WTC11 (cell line): ENCODE data around the gene PDC. TPM values are rescaled to one million over a fixed set of nuclear protein-coding genes. Genes with fewer than 3 reads are reported as not detected.

Source experiments
- ATAC-seq: fragments of 200-7000 bp; cut with Tn5 transposase; 2 replicates; pipeline ENCODE4 v1.10.0; 2021; ENCODE audit warnings: mild to moderate bottlenecking, moderate library complexity
- CTCF ChIA-PET: fragments of 300-600 bp; sonication (Branson Sonifier 250); formaldehyde crosslinking; loops from one replicate; lab custom pipeline; 2021; ENCODE audit warnings: antibody characterized with exemption; lab: Charles Lee
- POLR2A ChIA-PET: fragments of 350-600 bp; sonication (Branson Sonifier 250); formaldehyde crosslinking; loops from one replicate; lab custom pipeline; 2021; ENCODE audit warnings: antibody characterized with exemption; lab: Charles Lee
- DNase-seq: peaks from one replicate; pipeline ENCODE4 v3.0.0; 2021; ENCODE audit warnings: low spot score
- H3K27ac Mint-ChIP-seq: 2 replicates; pipeline ENCODE4 v1.8.0; 2021; ENCODE audit warnings: mixed read lengths
- H3K27me3 Mint-ChIP-seq: 2 replicates; pipeline ENCODE4 v1.8.0; 2021; ENCODE audit warnings: low read depth, mild to moderate bottlenecking, moderate library complexity, mixed read lengths
- H3K36me3 Mint-ChIP-seq: 2 replicates; pipeline ENCODE4 v1.8.0; 2021; ENCODE audit warnings: mixed read lengths
- H3K4me1 Mint-ChIP-seq: 2 replicates; pipeline ENCODE4 v1.8.0; 2022; ENCODE audit warnings: mixed read lengths
- H3K4me3 Mint-ChIP-seq: 2 replicates; pipeline ENCODE4 v1.8.0; 2021; ENCODE audit warnings: mild to moderate bottlenecking, moderate library complexity, mixed read lengths
- H3K9me3 Mint-ChIP-seq: 2 replicates; pipeline ENCODE4 v1.8.0; 2021; ENCODE audit warnings: mixed read lengths
- ATF1 ChIP-seq: sonication (generic); formaldehyde crosslinking; IDR thresholded peaks from 2 replicates; pipeline ENCODE4 v1.8.1; 2023; ENCODE audit warnings: mild to moderate bottlenecking, moderate library complexity, missing genetic modification reagents
- CBFB ChIP-seq: sonication (generic); formaldehyde crosslinking; IDR thresholded peaks from 2 replicates; pipeline ENCODE4 v1.8.1; 2022; ENCODE audit warnings: mild to moderate bottlenecking, low read depth, missing genetic modification reagents
- GRHL2 ChIP-seq: fragments of 250-450 bp; sonication (Bioruptor Pico); IDR thresholded peaks from 2 replicates; pipeline ENCODE4 v1.8.0; 2022; ENCODE audit warnings: mild to moderate bottlenecking, moderate library complexity; ENCODE audit not compliant: insufficient replicate concordance, severe bottlenecking
- KAT7 ChIP-seq: sonication (generic); formaldehyde crosslinking; IDR thresholded peaks from 2 replicates; pipeline ENCODE4 v1.8.1; 2023; ENCODE audit warnings: missing genetic modification reagents, mild to moderate bottlenecking, borderline replicate concordance
- NFATC4 ChIP-seq: fragments of 250-450 bp; sonication (Bioruptor Pico); IDR thresholded peaks from 2 replicates; pipeline ENCODE4 v1.9.0; 2021; ENCODE audit warnings: mild to moderate bottlenecking
- PRRX2 ChIP-seq: fragments of 250-450 bp; sonication (Bioruptor Pico); IDR thresholded peaks from 2 replicates; pipeline ENCODE4 v1.8.0; 2021; ENCODE audit warnings: mild to moderate bottlenecking
- SMAD4 ChIP-seq: sonication (generic); formaldehyde crosslinking; IDR thresholded peaks from 2 replicates; pipeline ENCODE4 v1.8.0; 2022; ENCODE audit warnings: mild to moderate bottlenecking, missing genetic modification reagents
- ZNF121 ChIP-seq: sonication (generic); formaldehyde crosslinking; IDR thresholded peaks from 2 replicates; pipeline ENCODE4 v1.8.0; 2023; ENCODE audit warnings: missing genetic modification reagents
- ZNF232 ChIP-seq: sonication (generic); formaldehyde crosslinking; IDR thresholded peaks from 2 replicates; pipeline ENCODE4 v1.8.0; 2022; ENCODE audit warnings: mild to moderate bottlenecking, missing genetic modification reagents
- ZNF396 ChIP-seq: fragments of 250-450 bp; sonication (Bioruptor Pico); IDR thresholded peaks from 2 replicates; pipeline ENCODE4 v1.8.0; 2021; ENCODE audit warnings: mild to moderate bottlenecking, moderate library complexity, borderline replicate concordance
- total RNA-seq: library from RNA; stranded (reverse); gene quantifications from 3 replicates; pipeline ENCODE4 v1.2.3, GENCODE V29; 2021
- TF ChIP-seq, protein P1 (sequence below): sonication (generic); formaldehyde crosslinking; IDR thresholded peaks from 2 replicates; pipeline ENCODE4 v1.8.0; 2023; ENCODE audit warnings: missing genetic modification reagents, mild to moderate bottlenecking, borderline replicate concordance
- TF ChIP-seq, protein P2 (sequence below): fragments of 250-450 bp; sonication (Bioruptor Pico); IDR thresholded peaks from 2 replicates; pipeline ENCODE4 v1.9.0; 2021; ENCODE audit warnings: mild to moderate bottlenecking
- TF ChIP-seq, protein P3 (sequence below): sonication (generic); formaldehyde crosslinking; IDR thresholded peaks from 2 replicates; pipeline ENCODE4 v1.8.1; 2023; ENCODE audit warnings: mild to moderate bottlenecking, missing genetic modification reagents, borderline replicate concordance
- TF ChIP-seq, protein P4 (sequence below): fragments of 250-450 bp; sonication (Bioruptor Pico); IDR thresholded peaks from 2 replicates; pipeline ENCODE4 v1.9.0; 2021; ENCODE audit warnings: moderate library complexity, mild to moderate bottlenecking, inconsistent platforms, borderline replicate concordance
- TF ChIP-seq, protein P5 (sequence below): sonication (generic); formaldehyde crosslinking; IDR thresholded peaks from 2 replicates; pipeline ENCODE4 v1.8.1; 2023; ENCODE audit warnings: mild to moderate bottlenecking, moderate library complexity, missing genetic modification reagents
- TF ChIP-seq, protein P6 (sequence below): sonication (generic); formaldehyde crosslinking; IDR thresholded peaks from 2 replicates; pipeline ENCODE4 v1.8.0; 2023; ENCODE audit warnings: mild to moderate bottlenecking, missing genetic modification reagents
- TF ChIP-seq, protein P7 (sequence below): sonication (generic); formaldehyde crosslinking; IDR thresholded peaks from 2 replicates; pipeline ENCODE4 v1.8.0; 2022; ENCODE audit warnings: mild to moderate bottlenecking, missing genetic modification reagents
- TF ChIP-seq, protein P8 (sequence below): sonication (generic); formaldehyde crosslinking; IDR thresholded peaks from 2 replicates; pipeline ENCODE4 v1.8.1; 2022; ENCODE audit warnings: low read depth, mild to moderate bottlenecking, moderate library complexity, missing genetic modification reagents, borderline replicate concordance

The PDC gene
- total RNA-seq, 1 experiment from 2014 or later, result not detected

DNA sequence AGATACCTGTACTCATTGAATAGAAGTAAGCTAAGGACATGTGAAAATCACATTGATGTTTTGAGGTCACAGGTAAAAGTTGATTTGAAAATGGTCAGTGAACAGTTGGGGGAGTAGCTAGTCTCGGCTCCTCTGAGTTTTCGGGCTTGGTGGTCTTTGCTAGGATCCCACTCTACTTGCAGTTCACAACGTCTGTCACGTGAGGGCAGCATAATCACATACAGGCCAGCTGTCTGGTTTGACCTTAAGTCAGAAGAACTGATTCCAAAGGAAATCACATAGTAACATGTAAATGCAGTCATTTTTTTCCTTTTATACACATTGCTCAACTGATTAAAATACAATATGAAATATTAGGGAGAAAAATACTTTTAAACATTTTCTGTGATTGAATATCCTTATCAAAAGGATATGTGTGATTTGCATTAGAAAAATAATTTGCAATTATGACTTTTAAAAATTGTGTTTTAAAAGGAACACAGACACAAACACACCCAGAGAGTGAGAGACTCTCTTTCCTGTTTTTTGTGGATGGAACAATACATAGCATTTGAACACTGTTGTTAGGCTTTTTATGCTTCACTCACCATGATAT lies 21.8 kb upstream of the PDC start (continued):
- TF ChIP-seq, protein P1, sequence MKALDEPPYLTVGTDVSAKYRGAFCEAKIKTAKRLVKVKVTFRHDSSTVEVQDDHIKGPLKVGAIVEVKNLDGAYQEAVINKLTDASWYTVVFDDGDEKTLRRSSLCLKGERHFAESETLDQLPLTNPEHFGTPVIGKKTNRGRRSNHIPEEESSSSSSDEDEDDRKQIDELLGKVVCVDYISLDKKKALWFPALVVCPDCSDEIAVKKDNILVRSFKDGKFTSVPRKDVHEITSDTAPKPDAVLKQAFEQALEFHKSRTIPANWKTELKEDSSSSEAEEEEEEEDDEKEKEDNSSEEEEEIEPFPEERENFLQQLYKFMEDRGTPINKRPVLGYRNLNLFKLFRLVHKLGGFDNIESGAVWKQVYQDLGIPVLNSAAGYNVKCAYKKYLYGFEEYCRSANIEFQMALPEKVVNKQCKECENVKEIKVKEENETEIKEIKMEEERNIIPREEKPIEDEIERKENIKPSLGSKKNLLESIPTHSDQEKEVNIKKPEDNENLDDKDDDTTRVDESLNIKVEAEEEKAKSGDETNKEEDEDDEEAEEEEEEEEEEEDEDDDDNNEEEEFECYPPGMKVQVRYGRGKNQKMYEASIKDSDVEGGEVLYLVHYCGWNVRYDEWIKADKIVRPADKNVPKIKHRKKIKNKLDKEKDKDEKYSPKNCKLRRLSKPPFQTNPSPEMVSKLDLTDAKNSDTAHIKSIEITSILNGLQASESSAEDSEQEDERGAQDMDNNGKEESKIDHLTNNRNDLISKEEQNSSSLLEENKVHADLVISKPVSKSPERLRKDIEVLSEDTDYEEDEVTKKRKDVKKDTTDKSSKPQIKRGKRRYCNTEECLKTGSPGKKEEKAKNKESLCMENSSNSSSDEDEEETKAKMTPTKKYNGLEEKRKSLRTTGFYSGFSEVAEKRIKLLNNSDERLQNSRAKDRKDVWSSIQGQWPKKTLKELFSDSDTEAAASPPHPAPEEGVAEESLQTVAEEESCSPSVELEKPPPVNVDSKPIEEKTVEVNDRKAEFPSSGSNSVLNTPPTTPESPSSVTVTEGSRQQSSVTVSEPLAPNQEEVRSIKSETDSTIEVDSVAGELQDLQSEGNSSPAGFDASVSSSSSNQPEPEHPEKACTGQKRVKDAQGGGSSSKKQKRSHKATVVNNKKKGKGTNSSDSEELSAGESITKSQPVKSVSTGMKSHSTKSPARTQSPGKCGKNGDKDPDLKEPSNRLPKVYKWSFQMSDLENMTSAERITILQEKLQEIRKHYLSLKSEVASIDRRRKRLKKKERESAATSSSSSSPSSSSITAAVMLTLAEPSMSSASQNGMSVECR (CRISPR knock-in tag), result no peak
- TF ChIP-seq, all 79 proteins: peak for 4

DNA sequence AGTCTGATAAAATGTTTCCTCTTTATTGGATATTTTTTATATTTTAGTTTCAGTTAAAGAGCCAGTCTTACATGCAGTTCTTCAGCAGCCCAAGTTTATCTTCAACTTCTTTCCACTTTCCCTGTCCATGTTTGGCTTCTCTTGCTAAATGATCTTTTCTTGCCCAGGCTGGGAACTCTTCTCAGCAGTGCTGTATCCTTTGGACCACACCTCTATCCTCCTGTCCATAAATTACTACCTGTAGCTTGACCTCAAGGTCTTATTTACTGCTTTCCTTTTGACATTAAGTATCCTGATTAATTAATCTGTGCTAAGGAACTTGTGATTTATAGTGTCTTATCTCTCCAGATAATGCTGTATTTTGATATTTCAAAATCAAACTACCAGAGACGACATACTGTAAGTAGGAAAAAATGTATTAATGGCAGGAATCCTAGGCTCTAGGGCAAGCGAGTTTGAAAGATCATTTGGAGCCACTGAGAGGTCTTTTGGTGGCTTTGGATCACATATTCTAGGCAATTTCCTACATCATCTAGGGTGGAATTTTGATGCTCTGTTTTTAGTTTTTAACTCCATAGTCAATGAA lies 20.5 kb upstream of the PDC start:
- Mint-ChIP-seq H3K27ac (no peak overlapping the region), H3K27me3 (no peaks in the 10 kb centered on the region), H3K4me3 (no peak overlapping the region), H3K9me3 (no peaks in the 10 kb centered on the region), H3K36me3 (no peaks in the 10 kb centered on the region), H3K4me1 (no peaks in the 10 kb centered on the region)
- ChIA-PET POLR2A (no interaction called here), CTCF (interaction anchor here (1.4 to 1.6 kb wide), 4 partner anchors 125 to 505 kb away, joined by 4 to 11 read pairs (median 6); partner anchors contain the start of gene PTGS2)
- DNase-seq (no peak), ATAC-seq (no peak)
- TF ChIP-seq, protein P2, sequence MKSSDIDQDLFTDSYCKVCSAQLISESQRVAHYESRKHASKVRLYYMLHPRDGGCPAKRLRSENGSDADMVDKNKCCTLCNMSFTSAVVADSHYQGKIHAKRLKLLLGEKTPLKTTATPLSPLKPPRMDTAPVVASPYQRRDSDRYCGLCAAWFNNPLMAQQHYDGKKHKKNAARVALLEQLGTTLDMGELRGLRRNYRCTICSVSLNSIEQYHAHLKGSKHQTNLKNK (CRISPR knock-in tag), result no peak
- TF ChIP-seq, protein P3, sequence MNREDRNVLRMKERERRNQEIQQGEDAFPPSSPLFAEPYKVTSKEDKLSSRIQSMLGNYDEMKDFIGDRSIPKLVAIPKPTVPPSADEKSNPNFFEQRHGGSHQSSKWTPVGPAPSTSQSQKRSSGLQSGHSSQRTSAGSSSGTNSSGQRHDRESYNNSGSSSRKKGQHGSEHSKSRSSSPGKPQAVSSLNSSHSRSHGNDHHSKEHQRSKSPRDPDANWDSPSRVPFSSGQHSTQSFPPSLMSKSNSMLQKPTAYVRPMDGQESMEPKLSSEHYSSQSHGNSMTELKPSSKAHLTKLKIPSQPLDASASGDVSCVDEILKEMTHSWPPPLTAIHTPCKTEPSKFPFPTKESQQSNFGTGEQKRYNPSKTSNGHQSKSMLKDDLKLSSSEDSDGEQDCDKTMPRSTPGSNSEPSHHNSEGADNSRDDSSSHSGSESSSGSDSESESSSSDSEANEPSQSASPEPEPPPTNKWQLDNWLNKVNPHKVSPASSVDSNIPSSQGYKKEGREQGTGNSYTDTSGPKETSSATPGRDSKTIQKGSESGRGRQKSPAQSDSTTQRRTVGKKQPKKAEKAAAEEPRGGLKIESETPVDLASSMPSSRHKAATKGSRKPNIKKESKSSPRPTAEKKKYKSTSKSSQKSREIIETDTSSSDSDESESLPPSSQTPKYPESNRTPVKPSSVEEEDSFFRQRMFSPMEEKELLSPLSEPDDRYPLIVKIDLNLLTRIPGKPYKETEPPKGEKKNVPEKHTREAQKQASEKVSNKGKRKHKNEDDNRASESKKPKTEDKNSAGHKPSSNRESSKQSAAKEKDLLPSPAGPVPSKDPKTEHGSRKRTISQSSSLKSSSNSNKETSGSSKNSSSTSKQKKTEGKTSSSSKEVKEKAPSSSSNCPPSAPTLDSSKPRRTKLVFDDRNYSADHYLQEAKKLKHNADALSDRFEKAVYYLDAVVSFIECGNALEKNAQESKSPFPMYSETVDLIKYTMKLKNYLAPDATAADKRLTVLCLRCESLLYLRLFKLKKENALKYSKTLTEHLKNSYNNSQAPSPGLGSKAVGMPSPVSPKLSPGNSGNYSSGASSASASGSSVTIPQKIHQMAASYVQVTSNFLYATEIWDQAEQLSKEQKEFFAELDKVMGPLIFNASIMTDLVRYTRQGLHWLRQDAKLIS (CRISPR knock-in tag), result no peak
- no peak for TF ChIP-seq PRRX2 (CRISPR knock-in tag)
- TF ChIP-seq ZNF396 (CRISPR knock-in tag), result no peak
- no peak for TF ChIP-seq CBFB (CRISPR knock-in tag)
- TF ChIP-seq, protein P4, sequence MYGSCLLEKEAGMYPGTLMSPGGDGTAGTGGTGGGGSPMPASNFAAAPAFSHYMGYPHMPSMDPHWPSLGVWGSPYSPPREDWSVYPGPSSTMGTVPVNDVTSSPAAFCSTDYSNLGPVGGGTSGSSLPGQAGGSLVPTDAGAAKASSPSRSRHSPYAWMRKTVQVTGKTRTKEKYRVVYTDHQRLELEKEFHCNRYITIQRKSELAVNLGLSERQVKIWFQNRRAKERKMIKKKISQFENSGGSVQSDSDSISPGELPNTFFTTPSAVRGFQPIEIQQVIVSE, result no peak
- no peak for TF ChIP-seq SMAD4 (CRISPR knock-in tag)
- no peak for TF ChIP-seq ZNF121 (CRISPR knock-in tag)
- TF ChIP-seq GRHL2 (CRISPR knock-in tag), result no peak
- TF ChIP-seq, protein P5, sequence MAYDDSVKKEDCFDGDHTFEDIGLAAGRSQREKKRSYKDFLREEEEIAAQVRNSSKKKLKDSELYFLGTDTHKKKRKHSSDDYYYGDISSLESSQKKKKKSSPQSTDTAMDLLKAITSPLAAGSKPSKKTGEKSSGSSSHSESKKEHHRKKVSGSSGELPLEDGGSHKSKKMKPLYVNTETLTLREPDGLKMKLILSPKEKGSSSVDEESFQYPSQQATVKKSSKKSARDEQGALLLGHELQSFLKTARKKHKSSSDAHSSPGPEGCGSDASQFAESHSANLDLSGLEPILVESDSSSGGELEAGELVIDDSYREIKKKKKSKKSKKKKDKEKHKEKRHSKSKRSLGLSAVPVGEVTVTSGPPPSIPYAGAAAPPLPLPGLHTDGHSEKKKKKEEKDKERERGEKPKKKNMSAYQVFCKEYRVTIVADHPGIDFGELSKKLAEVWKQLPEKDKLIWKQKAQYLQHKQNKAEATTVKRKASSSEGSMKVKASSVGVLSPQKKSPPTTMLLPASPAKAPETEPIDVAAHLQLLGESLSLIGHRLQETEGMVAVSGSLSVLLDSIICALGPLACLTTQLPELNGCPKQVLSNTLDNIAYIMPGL (CRISPR knock-in tag), result no peak
- TF ChIP-seq ZNF232 (CRISPR knock-in tag), result no peak
- TF ChIP-seq, protein P6, sequence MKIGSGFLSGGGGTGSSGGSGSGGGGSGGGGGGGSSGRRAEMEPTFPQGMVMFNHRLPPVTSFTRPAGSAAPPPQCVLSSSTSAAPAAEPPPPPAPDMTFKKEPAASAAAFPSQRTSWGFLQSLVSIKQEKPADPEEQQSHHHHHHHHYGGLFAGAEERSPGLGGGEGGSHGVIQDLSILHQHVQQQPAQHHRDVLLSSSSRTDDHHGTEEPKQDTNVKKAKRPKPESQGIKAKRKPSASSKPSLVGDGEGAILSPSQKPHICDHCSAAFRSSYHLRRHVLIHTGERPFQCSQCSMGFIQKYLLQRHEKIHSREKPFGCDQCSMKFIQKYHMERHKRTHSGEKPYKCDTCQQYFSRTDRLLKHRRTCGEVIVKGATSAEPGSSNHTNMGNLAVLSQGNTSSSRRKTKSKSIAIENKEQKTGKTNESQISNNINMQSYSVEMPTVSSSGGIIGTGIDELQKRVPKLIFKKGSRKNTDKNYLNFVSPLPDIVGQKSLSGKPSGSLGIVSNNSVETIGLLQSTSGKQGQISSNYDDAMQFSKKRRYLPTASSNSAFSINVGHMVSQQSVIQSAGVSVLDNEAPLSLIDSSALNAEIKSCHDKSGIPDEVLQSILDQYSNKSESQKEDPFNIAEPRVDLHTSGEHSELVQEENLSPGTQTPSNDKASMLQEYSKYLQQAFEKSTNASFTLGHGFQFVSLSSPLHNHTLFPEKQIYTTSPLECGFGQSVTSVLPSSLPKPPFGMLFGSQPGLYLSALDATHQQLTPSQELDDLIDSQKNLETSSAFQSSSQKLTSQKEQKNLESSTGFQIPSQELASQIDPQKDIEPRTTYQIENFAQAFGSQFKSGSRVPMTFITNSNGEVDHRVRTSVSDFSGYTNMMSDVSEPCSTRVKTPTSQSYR (CRISPR knock-in tag), result no peak
- no peak for TF ChIP-seq ATF1 (CRISPR knock-in tag)
- TF ChIP-seq KAT7, result no peak
- TF ChIP-seq, protein P7, sequence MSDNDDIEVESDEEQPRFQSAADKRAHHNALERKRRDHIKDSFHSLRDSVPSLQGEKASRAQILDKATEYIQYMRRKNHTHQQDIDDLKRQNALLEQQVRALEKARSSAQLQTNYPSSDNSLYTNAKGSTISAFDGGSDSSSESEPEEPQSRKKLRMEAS (CRISPR knock-in tag), result no peak
- TF ChIP-seq NFATC4 (CRISPR knock-in tag), result no peak
- TF ChIP-seq, protein P8, sequence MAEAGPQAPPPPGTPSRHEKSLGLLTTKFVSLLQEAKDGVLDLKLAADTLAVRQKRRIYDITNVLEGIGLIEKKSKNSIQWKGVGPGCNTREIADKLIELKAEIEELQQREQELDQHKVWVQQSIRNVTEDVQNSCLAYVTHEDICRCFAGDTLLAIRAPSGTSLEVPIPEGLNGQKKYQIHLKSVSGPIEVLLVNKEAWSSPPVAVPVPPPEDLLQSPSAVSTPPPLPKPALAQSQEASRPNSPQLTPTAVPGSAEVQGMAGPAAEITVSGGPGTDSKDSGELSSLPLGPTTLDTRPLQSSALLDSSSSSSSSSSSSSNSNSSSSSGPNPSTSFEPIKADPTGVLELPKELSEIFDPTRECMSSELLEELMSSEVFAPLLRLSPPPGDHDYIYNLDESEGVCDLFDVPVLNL (CRISPR knock-in tag), result no peak
